DND-41 (cell line): ENCODE measurements around the gene TMEM150A.

Source experiments
- ATAC-seq: fragments of 200-7000 bp; cut with Tn5 transposase; 3 replicates; pipeline ENCODE4 v1.9.1; 2021; ENCODE audit warnings: low read depth; ENCODE audit not compliant: insufficient read depth
- DNase-seq: peaks from one replicate; pipeline ENCODE4 v3.0.0-alpha.2; 2020
- H2AFZ ChIP-seq: 2 replicates; pipeline ENCODE4 v1.6.0; 2012; ENCODE audit warnings: low read depth, low read length
- H3K27ac ChIP-seq: 2 replicates; pipeline ENCODE4 v1.5.1; 2012; ENCODE audit warnings: low read length, inconsistent platforms
- H3K27me3 ChIP-seq: fragments of 200-600 bp; sonication (generic); 2 replicates; pipeline ENCODE4 v1.6.0; 2012; ENCODE audit warnings: low read length, mild to moderate bottlenecking, inconsistent platforms; ENCODE audit not compliant: insufficient read depth, poor library complexity
- H3K36me3 ChIP-seq: 2 replicates; pipeline ENCODE4 v1.5.1; 2012; ENCODE audit warnings: low read length, inconsistent platforms; ENCODE audit not compliant: insufficient read depth
- H3K4me1 ChIP-seq: 2 replicates; pipeline ENCODE4 v1.5.1; 2012; ENCODE audit warnings: mild to moderate bottlenecking, low read length; ENCODE audit not compliant: insufficient read depth
- H3K4me2 ChIP-seq: 2 replicates; pipeline ENCODE4 v1.6.0; 2012; ENCODE audit warnings: mild to moderate bottlenecking, moderate library complexity, low read length, inconsistent platforms; ENCODE audit not compliant: insufficient read depth
- H3K4me3 ChIP-seq, 2 experiments: fragments of 200-600 bp in 1 of 2; shearing (Covaris generic) in 1 of 2; 2 replicates each; pipeline ENCODE4 v1.5.1; 2012 to 2016; ENCODE audit warnings: inconsistent platforms in 2 of 2, low read length in 2 of 2, mild to moderate bottlenecking in 2 of 2, low read depth in 1 of 2, moderate library complexity in 1 of 2
- H3K79me2 ChIP-seq: 2 replicates; pipeline ENCODE4 v1.6.0; 2012; ENCODE audit warnings: low read length, inconsistent platforms; ENCODE audit not compliant: insufficient read depth
- H3K9ac ChIP-seq: 2 replicates; pipeline ENCODE4 v1.6.0; 2012; ENCODE audit warnings: low read depth, mild to moderate bottlenecking, inconsistent platforms, low read length, moderate library complexity
- H3K9me3 ChIP-seq: 2 replicates; pipeline ENCODE4 v1.5.1; 2012; ENCODE audit warnings: low read length, moderate library complexity, mild to moderate bottlenecking, inconsistent platforms; ENCODE audit not compliant: insufficient read depth, severe bottlenecking
- H4K20me1 ChIP-seq: 2 replicates; pipeline ENCODE4 v1.6.0; 2012; ENCODE audit warnings: low read length; ENCODE audit not compliant: insufficient read depth
- EZH2 ChIP-seq: IDR thresholded peaks from 3 replicates; pipeline ENCODE4 v1.6.1; 2012; ENCODE audit warnings: borderline replicate concordance, low read depth, mild to moderate bottlenecking, moderate library complexity, low read length, inconsistent platforms; ENCODE audit not compliant: severe bottlenecking
- TF ChIP-seq, protein P1 (sequence below): IDR thresholded peaks from 2 replicates; pipeline ENCODE4 v1.5.1; 2012; ENCODE audit warnings: borderline replicate concordance, low read length, moderate library complexity, mild to moderate bottlenecking; ENCODE audit not compliant: poor library complexity, severe bottlenecking; ENCODE audit errors: extremely low read depth

Gene TMEM150A

GRCh38 chr2:85577063-85577385 lies 25.5 kb downstream of the TMEM150A start:
- no peak overlapping the region for H3K9ac ChIP-seq

GRCh38 chr2:85575739-85576138 lies 26.8 kb downstream of the TMEM150A start:
- Histone ChIP-seq H3K4me3 (no peak overlapping the region), H3K4me1 (no peaks in the 10 kb centered on the region), H4K20me1 (no peaks in the 10 kb centered on the region), H3K27ac (no peak overlapping the region), H3K9me3 (no peaks in the 10 kb centered on the region), H2AFZ (no peak overlapping the region), H3K4me2 (no peak overlapping the region), H3K9ac (no peak overlapping the region), H3K36me3 (no peaks in the 10 kb centered on the region), H3K79me2 (no peaks in the 10 kb centered on the region), H3K27me3 (peaks cover 28% of the 10 kb centered on the region)
- TF ChIP-seq EZH2 = no peak
- TF ChIP-seq, protein P1, sequence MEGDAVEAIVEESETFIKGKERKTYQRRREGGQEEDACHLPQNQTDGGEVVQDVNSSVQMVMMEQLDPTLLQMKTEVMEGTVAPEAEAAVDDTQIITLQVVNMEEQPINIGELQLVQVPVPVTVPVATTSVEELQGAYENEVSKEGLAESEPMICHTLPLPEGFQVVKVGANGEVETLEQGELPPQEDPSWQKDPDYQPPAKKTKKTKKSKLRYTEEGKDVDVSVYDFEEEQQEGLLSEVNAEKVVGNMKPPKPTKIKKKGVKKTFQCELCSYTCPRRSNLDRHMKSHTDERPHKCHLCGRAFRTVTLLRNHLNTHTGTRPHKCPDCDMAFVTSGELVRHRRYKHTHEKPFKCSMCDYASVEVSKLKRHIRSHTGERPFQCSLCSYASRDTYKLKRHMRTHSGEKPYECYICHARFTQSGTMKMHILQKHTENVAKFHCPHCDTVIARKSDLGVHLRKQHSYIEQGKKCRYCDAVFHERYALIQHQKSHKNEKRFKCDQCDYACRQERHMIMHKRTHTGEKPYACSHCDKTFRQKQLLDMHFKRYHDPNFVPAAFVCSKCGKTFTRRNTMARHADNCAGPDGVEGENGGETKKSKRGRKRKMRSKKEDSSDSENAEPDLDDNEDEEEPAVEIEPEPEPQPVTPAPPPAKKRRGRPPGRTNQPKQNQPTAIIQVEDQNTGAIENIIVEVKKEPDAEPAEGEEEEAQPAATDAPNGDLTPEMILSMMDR = no peak
- no peak for DNase-seq
- no peak for ATAC-seq

More at GRCh38 chr2:85577063-85577385, 25.5 kb downstream of the TMEM150A start:
- Histone ChIP-seq H3K27ac (no peak overlapping the region), H3K9me3 (no peaks in the 10 kb centered on the region), H4K20me1 (no peaks in the 10 kb centered on the region), H3K27me3 (peaks cover 24% of the 10 kb centered on the region), H3K4me3 (no peak overlapping the region), H3K36me3 (no peaks in the 10 kb centered on the region), H3K4me1 (no peaks in the 10 kb centered on the region), H3K4me2 (no peak overlapping the region), H2AFZ (no peak overlapping the region), H3K79me2 (no peaks in the 10 kb centered on the region)
- DNase-seq (no peak), ATAC-seq (no peak)
- TF ChIP-seq EZH2 = no peak
- TF ChIP-seq, protein P1 = no peak

DNA sequence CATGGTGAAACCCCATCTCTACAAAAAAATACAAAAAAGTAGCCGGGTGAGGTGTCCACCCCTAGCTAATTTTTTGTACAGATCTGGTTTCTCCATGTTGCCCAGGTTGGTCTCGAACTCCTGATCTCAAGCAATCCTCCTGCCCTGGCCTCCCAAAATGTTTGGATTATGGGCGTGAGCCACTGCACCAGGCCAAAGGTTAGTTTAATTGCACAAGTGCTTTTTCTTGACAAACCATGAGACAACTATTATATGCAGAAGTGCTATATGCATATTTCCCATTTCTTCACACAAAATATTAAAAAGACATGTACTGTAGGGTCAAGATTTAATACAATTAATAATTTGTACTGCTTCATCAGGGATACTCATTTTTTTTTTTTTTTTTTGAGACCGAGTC lies 36.2 kb downstream of the TMEM150A start:
- Histone ChIP-seq H3K27ac (no peak overlapping the region), H3K27me3 (peaks cover 11% of the 10 kb centered on the region), H3K4me1 (peaks cover 13% of the 10 kb centered on the region), H2AFZ (no peak overlapping the region), H3K79me2 (peaks cover 5% of the 10 kb centered on the region; the same call in 1 of the 2 replicates), H3K9me3 (no peaks in the 10 kb centered on the region), H3K36me3 (no peaks in the 10 kb centered on the region), H3K9ac (no peak overlapping the region), H3K4me3 (no peak overlapping the region), H4K20me1 (no peaks in the 10 kb centered on the region), H3K4me2 (no peak overlapping the region)
- no peak for ATAC-seq
- no peak for DNase-seq
- TF ChIP-seq, protein P1 = no peak
- no peak for TF ChIP-seq EZH2

DNA sequence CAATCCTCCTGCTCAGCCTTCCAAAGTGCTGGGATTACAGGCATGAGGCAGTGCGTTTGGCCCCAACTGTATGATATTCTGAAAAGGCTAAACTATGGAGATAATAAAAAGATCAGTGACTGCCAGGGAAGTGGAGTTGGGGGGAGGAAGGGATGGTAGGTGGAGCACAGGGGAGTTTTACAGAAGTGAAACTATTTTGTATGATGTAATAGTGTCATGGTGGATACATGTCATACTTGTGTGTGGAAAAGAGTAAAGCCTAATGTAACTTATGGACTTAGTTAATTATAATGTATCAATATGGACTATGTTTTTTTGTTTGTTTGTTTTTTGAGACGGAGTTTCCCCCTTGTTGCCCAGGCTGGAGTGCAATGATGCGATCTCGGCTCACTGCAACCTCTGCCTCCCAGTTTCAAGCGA lies 38.3 kb downstream of the TMEM150A start:
- Histone ChIP-seq H3K27ac (no peak overlapping the region), H3K4me3 (no peak overlapping the region), H4K20me1 (no peaks in the 10 kb centered on the region), H3K9ac (no peak overlapping the region), H3K36me3 (peaks cover under 1% of the 10 kb centered on the region), H3K79me2 (peaks cover 25% of the 10 kb centered on the region), H3K9me3 (no peaks in the 10 kb centered on the region), H3K27me3 (no peaks in the 10 kb centered on the region), H2AFZ (peak overlapping the region; percentile 61; the same call in 1 of the 2 replicates), H3K4me2 (no peak overlapping the region), H3K4me1 (peaks cover 29% of the 10 kb centered on the region)
- no peak for DNase-seq
- ATAC-seq = no peak
- TF ChIP-seq, protein P1 = no peak
- TF ChIP-seq EZH2 = no peak
